ENCODE results near the gene DDRGK1. TPM values are rescaled to one million over a fixed set of nuclear protein-coding genes. Genes with fewer than 3 reads are reported as not detected.

DDRGK1 gene
- 68.6 to 110 TPM (median 100.0 TPM) in 5 replicates for total RNA-seq (2022; extraction: Qiagen RNA extraction; ENCODE audit: low read depth)

GRCh38 chr20:3204124-3204794 lies at the start of gene DDRGK1:
Gene DDRGK1, minus strand, starts transcription at chr20:3204682. Its CDS starts 55 bp downstream, at chr20:3204627.

GRCh38 chr20:3239026-3239866 lies 34.8 kb upstream of the DDRGK1 start, which contains the start of gene SLC4A11:
Gene SLC4A11, minus strand, starts transcription at chr20:3239190. Its CDS starts 53 bp downstream, at chr20:3239137.

GRCh38 chr20:3209257-3209945 lies 4.9 kb upstream of the DDRGK1 start, which contains the start of gene ITPA:
Gene ITPA, plus strand, starts transcription at chr20:3209498. Its CDS starts 54 bp downstream, at chr20:3209552.

GRCh38 chr20:3172933-3173609 lies 31.4 kb downstream of the DDRGK1 start, which contains the start of gene LZTS3:
Gene LZTS3, minus strand, starts transcription at chr20:3173549. Its CDS starts 6,386 bp downstream, at chr20:3167163.

Other genes starting within 250 kb of the DDRGK1 start
- 0.36 to 0.47 TPM in 2 of 5 replicates, not detected in the others for gene GNRH2, start 161.1 kb downstream of the DDRGK1 start, total RNA-seq (2022; extraction: Qiagen RNA extraction; ENCODE audit: low read depth)
- 89.5 to 167 TPM (median 155 TPM) in 5 replicates for gene MRPS26, start 158.6 kb downstream of the DDRGK1 start, total RNA-seq (2022; extraction: Qiagen RNA extraction; ENCODE audit: low read depth)
- not detected in 5 replicates for gene OXT, start 133.1 kb downstream of the DDRGK1 start, total RNA-seq (2022; extraction: Qiagen RNA extraction; ENCODE audit: low read depth)
- not detected in 5 replicates for gene AVP, start 120.0 kb downstream of the DDRGK1 start, total RNA-seq (2022; extraction: Qiagen RNA extraction; ENCODE audit: low read depth)
- gene FASTKD5, start 44.8 kb downstream of the DDRGK1 start, total RNA-seq (2022; extraction: Qiagen RNA extraction; ENCODE audit: low read depth), result 43.3 to 49.5 TPM (median 45.9 TPM) in 5 replicates
- 3.7 to 5.3 TPM (median 4.4 TPM) in 5 replicates for gene UBOX5, start 44.8 kb downstream of the DDRGK1 start, total RNA-seq (2022; extraction: Qiagen RNA extraction; ENCODE audit: low read depth)
- 2.5 to 5.2 TPM (median 4.0 TPM) in 5 replicates for gene LZTS3, start 31.1 kb downstream of the DDRGK1 start, total RNA-seq (2022; extraction: Qiagen RNA extraction; ENCODE audit: low read depth)
- gene ITPA, start 4.8 kb upstream of the DDRGK1 start, total RNA-seq (2022; extraction: Qiagen RNA extraction; ENCODE audit: low read depth), result 108 to 135 TPM (median 124 TPM) in 5 replicates
- gene SLC4A11, start 34.5 kb upstream of the DDRGK1 start, total RNA-seq (2022; extraction: Qiagen RNA extraction; ENCODE audit: low read depth), result 3.6 to 9.5 TPM (median 6.9 TPM) in 5 replicates
- gene DNAAF9, start 203.0 kb upstream of the DDRGK1 start, total RNA-seq (2022; extraction: Qiagen RNA extraction; ENCODE audit: low read depth), result 4.6 to 7.4 TPM (median 5.5 TPM) in 5 replicates